KOPT-K1 (cell line): ENCODE data around the gene RLN3.

Source experiments
- H3K27ac ChIP-seq: fragments of 200-600 bp; sonication (generic); 2 replicates; pipeline ENCODE4 v1.5.1; 2016; ENCODE audit warnings: antibody characterized with exemption, mild to moderate bottlenecking, low read depth, low read length; ENCODE audit not compliant: poor library complexity, severe bottlenecking
- H3K36me3 ChIP-seq: fragments of 200-600 bp; sonication (generic); 2 replicates; pipeline ENCODE4 v1.5.1; 2017; ENCODE audit warnings: antibody characterized with exemption, mild to moderate bottlenecking, low read length, moderate library complexity; ENCODE audit not compliant: insufficient read depth
- H3K9me3 ChIP-seq: fragments of 200-600 bp; sonication (generic); 2 replicates; pipeline ENCODE4 v1.5.1; 2017; ENCODE audit warnings: antibody characterized with exemption, low read length, mild to moderate bottlenecking; ENCODE audit not compliant: insufficient read depth, poor library complexity, severe bottlenecking

Gene RLN3

GRCh38 chr19:14052470-14052869 lies 24.5 kb downstream of the RLN3 start:
- H3K27ac ChIP-seq: no peak overlapping the region
- peaks cover 4% of the 10 kb centered on the region for H3K9me3 ChIP-seq
- H3K36me3 ChIP-seq: peaks cover 47% of the 10 kb centered on the region

GRCh38 chr19:14053032-14053431 lies 25.1 kb downstream of the RLN3 start:
- Histone ChIP-seq H3K9me3 (peaks cover 4% of the 10 kb centered on the region), H3K36me3 (peaks cover 42% of the 10 kb centered on the region), H3K27ac (no peak overlapping the region)

GRCh38 chr19:14053500-14053899 lies 25.6 kb downstream of the RLN3 start:
- no peak overlapping the region for H3K27ac ChIP-seq

GRCh38 chr19:14054099-14054498 lies 26.2 kb downstream of the RLN3 start:
- Histone ChIP-seq H3K27ac (no peak overlapping the region), H3K9me3 (no peaks in the 10 kb centered on the region), H3K36me3 (peaks cover 32% of the 10 kb centered on the region)

More at GRCh38 chr19:14053500-14053899, 25.6 kb downstream of the RLN3 start:
- Histone ChIP-seq H3K9me3 (peaks cover under 1% of the 10 kb centered on the region), H3K36me3 (peaks cover 38% of the 10 kb centered on the region)

GRCh38 chr19:14054721-14055120 lies 26.8 kb downstream of the RLN3 start:
- Histone ChIP-seq H3K36me3 (peaks cover 27% of the 10 kb centered on the region), H3K27ac (no peak overlapping the region), H3K9me3 (no peaks in the 10 kb centered on the region)

- H3K36me3 ChIP-seq: peaks cover 20% of the 10 kb centered on the region
- H3K27ac ChIP-seq: no peak overlapping the region
- H3K9me3 ChIP-seq: no peaks in the 10 kb centered on the region
Measured at GRCh38 chr19:14055396-14055795, 27.4 kb downstream of the RLN3 start.

- no peaks in the 10 kb centered on the region for H3K9me3 ChIP-seq
- H3K27ac ChIP-seq: no peak overlapping the region
- H3K36me3 ChIP-seq: peaks cover 13% of the 10 kb centered on the region
Measured at GRCh38 chr19:14056069-14056666, 28.2 kb downstream of the RLN3 start.

GRCh38 chr19:14056741-14057356 lies 28.9 kb downstream of the RLN3 start:
- Histone ChIP-seq H3K36me3 (peaks cover 9% of the 10 kb centered on the region), H3K9me3 (no peaks in the 10 kb centered on the region), H3K27ac (no peak overlapping the region)

GRCh38 chr19:14058182-14059092 lies 30.5 kb downstream of the RLN3 start:
- H3K36me3 ChIP-seq: no peaks in the 10 kb centered on the region
- no peaks in the 10 kb centered on the region for H3K9me3 ChIP-seq
- H3K27ac ChIP-seq: no peak overlapping the region

- Histone ChIP-seq H3K27ac (no peak overlapping the region), H3K9me3 (no peaks in the 10 kb centered on the region), H3K36me3 (no peaks in the 10 kb centered on the region)
Measured at GRCh38 chr19:14059093-14059480, 31.1 kb downstream of the RLN3 start.

- Histone ChIP-seq H3K9me3 (no peaks in the 10 kb centered on the region), H3K36me3 (no peaks in the 10 kb centered on the region), H3K27ac (no peak overlapping the region)
Measured at GRCh38 chr19:14059652-14060155, 31.8 kb downstream of the RLN3 start.

GRCh38 chr19:14061081-14061749 lies 33.3 kb downstream of the RLN3 start:
- Histone ChIP-seq H3K9me3 (no peaks in the 10 kb centered on the region), H3K36me3 (no peaks in the 10 kb centered on the region), H3K27ac (no peak overlapping the region)

GRCh38 chr19:14061751-14062557 lies 34.0 kb downstream of the RLN3 start, which contains the start of gene PALM3:
TSS of gene PALM3 (minus strand) at chr19:14062076. CDS start at chr19:14061980, 96 bp downstream.
- no peak within 1 kb of the TSS for H3K27ac ChIP-seq
- no peaks in the 10 kb centered on the region for H3K36me3 ChIP-seq
- H3K9me3 ChIP-seq: no peaks in the 10 kb centered on the region

- no peak overlapping the region for H3K27ac ChIP-seq
Measured at GRCh38 chr19:14062558-14062855, 34.6 kb downstream of the RLN3 start.

More at GRCh38 chr19:14062558-14062855, 34.6 kb downstream of the RLN3 start:
- no peaks in the 10 kb centered on the region for H3K36me3 ChIP-seq
- no peaks in the 10 kb centered on the region for H3K9me3 ChIP-seq
